Kidney epithelial cell (primary cell): Measurements from ENCODE around the gene EDN1. TPM values are rescaled to one million over a fixed set of nuclear protein-coding genes. Genes with fewer than 3 reads are reported as not detected.

Source experiments
- DNase-seq: peaks from one replicate; pipeline ENCODE4 v3.0.0-alpha.2; 2010; ENCODE audit warnings: low read depth
- H3K27me3 ChIP-seq: 2 replicates; pipeline ENCODE4 v1.6.0; 2011; ENCODE audit warnings: low read length; ENCODE audit not compliant: control insufficient read depth, insufficient read depth
- H3K36me3 ChIP-seq: 2 replicates; pipeline ENCODE4 v1.5.1; 2011; ENCODE audit warnings: low read length; ENCODE audit not compliant: control insufficient read depth, insufficient read depth
- H3K4me3 ChIP-seq: 2 replicates; pipeline ENCODE4 v1.5.1; 2011; ENCODE audit warnings: low read depth, mild to moderate bottlenecking, control low read depth, low read length
- CTCF ChIP-seq: IDR thresholded peaks from 2 replicates; pipeline ENCODE4 v1.5.1; 2011; ENCODE audit warnings: mild to moderate bottlenecking, moderate library complexity, low read length, control low read depth, inconsistent platforms; ENCODE audit not compliant: insufficient read depth, poor library complexity, severe bottlenecking
- total RNA-seq: library from RNA; depleted of rRNA; stranded (reverse); fragments of >200 nt; gene quantifications from 2 replicates; pipeline ENCODE4 v1.2.3, GENCODE V29; 2015

EDN1 gene
- total RNA-seq, 1 donor from 2014 or later: 59.8 TPM

DNA sequence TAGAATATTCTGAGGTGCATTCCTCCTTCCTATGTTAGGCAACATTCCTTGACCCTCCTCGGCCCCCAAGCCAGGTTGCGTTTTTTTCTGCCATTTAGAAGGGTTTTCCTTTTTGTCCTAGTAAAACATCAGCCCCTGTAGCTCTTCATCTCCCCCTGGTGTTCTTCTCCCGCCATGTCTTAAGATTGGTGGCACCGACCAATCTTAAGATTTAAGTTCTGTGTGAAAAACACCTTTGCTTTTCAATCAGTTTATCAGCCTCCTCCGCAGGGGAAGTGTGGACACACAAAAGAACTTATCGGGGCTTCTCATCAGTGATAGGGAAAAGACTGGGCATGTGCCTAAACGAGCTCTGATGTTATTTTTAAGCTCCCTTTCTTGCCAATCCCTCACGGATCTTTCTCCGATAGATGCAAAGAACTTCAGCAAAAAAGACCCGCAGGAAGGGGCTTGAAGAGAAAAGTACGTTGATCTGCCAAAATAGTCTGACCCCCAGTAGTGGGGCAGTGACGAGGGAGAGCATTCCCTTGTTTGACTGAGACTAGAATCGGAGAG, 719 bp upstream of the EDN1 start:
- DNase-seq: no peak

GRCh38 chr6:12291071-12291838, 1.1 kb downstream of the EDN1 start:
- DNase-seq: no peak
- TF ChIP-seq CTCF: no peak
- peaks cover 2% of the 10 kb centered on the region for H3K36me3 ChIP-seq
- H3K4me3 ChIP-seq: peak overlapping the region; percentile 62
- no peaks in the 10 kb centered on the region for H3K27me3 ChIP-seq

More for the DNA sequence above, 719 bp upstream of the EDN1 start:
- Histone ChIP-seq H3K4me3 (peak overlapping the region; percentile 62), H3K27me3 (no peaks in the 10 kb centered on the region), H3K36me3 (no peaks in the 10 kb centered on the region)
- TF ChIP-seq CTCF: peak; percentile 90

GRCh38 chr6:12291839-12292604, 1.9 kb downstream of the EDN1 start:
- no peak for DNase-seq
- TF ChIP-seq CTCF: peak; percentile 47
- H3K27me3 ChIP-seq: no peaks in the 10 kb centered on the region
- peak overlapping the region; percentile 62 for H3K4me3 ChIP-seq
- H3K36me3 ChIP-seq: peaks cover 2% of the 10 kb centered on the region

DNA sequence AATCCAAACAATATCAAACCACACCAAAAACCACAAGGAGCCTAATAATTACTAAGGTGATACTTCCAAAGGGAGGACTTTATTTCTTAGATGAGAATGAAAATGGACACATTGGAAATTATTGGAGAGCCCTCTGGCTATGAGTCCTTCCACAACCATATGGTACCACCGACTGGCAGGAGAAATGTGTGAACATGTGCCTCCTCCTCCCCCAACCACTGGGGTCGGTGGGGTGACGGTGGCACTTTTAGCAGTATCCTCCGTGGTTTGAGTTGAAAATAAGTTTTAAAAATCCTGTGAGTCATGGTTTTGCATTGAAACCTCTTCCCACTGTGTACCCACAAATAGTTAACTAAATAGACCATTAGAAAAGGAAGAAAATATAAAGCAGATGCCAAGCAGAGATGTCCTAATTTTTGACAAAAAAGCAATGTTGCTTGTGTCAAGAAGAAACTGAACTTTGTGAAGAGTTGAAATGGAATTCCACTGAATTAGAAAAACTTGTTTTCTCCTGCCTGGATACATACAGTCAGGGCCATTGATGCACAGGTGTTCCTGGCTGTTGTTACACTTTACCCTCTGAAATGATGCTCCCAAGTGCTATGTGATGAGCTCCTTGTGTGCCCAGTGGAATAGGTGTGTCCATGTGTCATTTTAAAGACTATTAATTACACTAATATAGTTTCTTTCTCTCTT, 3.2 kb downstream of the EDN1 start:
- Histone ChIP-seq H3K4me3 (no peak overlapping the region), H3K27me3 (no peaks in the 10 kb centered on the region), H3K36me3 (peaks cover 2% of the 10 kb centered on the region)
- no peak for DNase-seq
- no peak for TF ChIP-seq CTCF

- Histone ChIP-seq H3K4me3 (no peak overlapping the region), H3K27me3 (no peaks in the 10 kb centered on the region), H3K36me3 (peaks cover 2% of the 10 kb centered on the region)
- TF ChIP-seq CTCF: no peak
- no peak for DNase-seq
These were observed 4.0 kb downstream of the EDN1 start for GRCh38 chr6:12293931-12294807.
